Measurements from ENCODE around the gene DGCR8. TPM values are rescaled to one million over a fixed set of nuclear protein-coding genes. Genes with fewer than 3 reads are reported as not detected.

The DGCR8 gene
- total RNA-seq, 4 donors from 2014 or later = 13.2 to 56.2 (median 33.5) TPM

GRCh38 chr22:20096574-20097420 is 16.8 kb downstream of the DGCR8 start:
- Histone ChIP-seq H3K27ac (no peak overlapping the region), H3K4me3 (no peak overlapping the region), H3K36me3 (no peaks in the 10 kb centered on the region), H3K4me1 (no peaks in the 10 kb centered on the region), H3K9me3 (no peaks in the 10 kb centered on the region), H3K27me3 (no peaks in the 10 kb centered on the region)
- DNase-seq = no peak
- intact Hi-C loops (cut with DNase I; ENCODE audit: low total_unique reads) = no loop called here
- TF ChIP-seq POLR2A (IDR thresholded peaks at IDR 0.05) = no peak
- TF ChIP-seq CTCF (IDR thresholded peaks at IDR 0.05) = no peak

GRCh38 chr22:20099099-20099711 is 19.2 kb downstream of the DGCR8 start:
- Histone ChIP-seq H3K9me3 (no peaks in the 10 kb centered on the region), H3K36me3 (no peaks in the 10 kb centered on the region), H3K27me3 (no peaks in the 10 kb centered on the region), H3K27ac (no peak overlapping the region), H3K4me3 (no peak overlapping the region), H3K4me1 (no peaks in the 10 kb centered on the region)
- TF ChIP-seq POLR2A (IDR thresholded peaks at IDR 0.05) (no peak), CTCF (IDR thresholded peaks at IDR 0.05) (no peak)
- intact Hi-C loops (cut with DNase I; ENCODE audit: low total_unique reads) = no loop called here
- DNase-seq = no peak

- Histone ChIP-seq H3K27me3 (no peaks in the 10 kb centered on the region), H3K4me3 (no peak overlapping the region), H3K9me3 (no peaks in the 10 kb centered on the region), H3K4me1 (no peaks in the 10 kb centered on the region), H3K36me3 (no peaks in the 10 kb centered on the region), H3K27ac (no peak overlapping the region)
- TF ChIP-seq POLR2A (IDR thresholded peaks at IDR 0.05) (no peak), CTCF (IDR thresholded peaks at IDR 0.05) (no peak)
- intact Hi-C loops (cut with DNase I; ENCODE audit: low total_unique reads) = no loop called here
- no peak for DNase-seq
Observed at GRCh38 chr22:20101638-20102037, 21.6 kb downstream of the DGCR8 start.

- no peak overlapping the region for H3K4me3 ChIP-seq
- no peak for DNase-seq
- TF ChIP-seq POLR2A (IDR thresholded peaks at IDR 0.05) (no peak), CTCF (IDR thresholded peaks at IDR 0.05) (no peak)
- no peak overlapping the region for H3K27ac ChIP-seq
- intact Hi-C loops (cut with DNase I; ENCODE audit: low total_unique reads) = no loop called here
- H3K9me3 ChIP-seq = no peaks in the 10 kb centered on the region
- H3K27me3 ChIP-seq = no peaks in the 10 kb centered on the region
- no peaks in the 10 kb centered on the region for H3K4me1 ChIP-seq
- no peaks in the 10 kb centered on the region for H3K36me3 ChIP-seq
Observed at GRCh38 chr22:20102203-20102780, 22.3 kb downstream of the DGCR8 start.

All from uterus (tissue), 4 donors.